ENCODE data around the gene ECD.

DNA sequence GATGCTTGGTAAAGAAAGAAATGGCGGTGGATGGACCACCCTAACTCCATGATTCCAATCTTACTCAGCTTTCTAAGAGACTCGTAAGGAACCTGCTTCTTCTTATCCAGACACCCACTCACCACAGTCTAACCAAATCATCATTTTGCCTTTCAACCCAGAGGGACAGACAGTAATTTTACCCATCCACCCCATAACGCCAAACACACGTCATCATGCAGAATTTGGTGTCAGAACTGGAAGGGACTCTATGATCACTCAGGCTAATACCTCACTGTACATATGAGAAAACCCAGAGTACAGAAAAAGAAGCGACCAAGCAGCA is 388 bp downstream of the ECD start:
- TF ChIP-seq CTCF (IDR thresholded peaks at IDR 0.05) (no peak), POLR2A (IDR thresholded peaks at IDR 0.05) (no peak)

Data from lower leg skin (tissue), 3 donors.